SJSA1 (cell line): ENCODE measurements around the gene AATF. TPM values are rescaled to one million over a fixed set of nuclear protein-coding genes. Genes with fewer than 3 reads are reported as not detected.

Experiments
- DNase-seq, 2 experiments: peaks; one replicate each; pipeline ENCODE4 v3.0.0-alpha.2; 2015 to 2020; ENCODE audit warnings: low spot score in 2 of 2, low read depth in 1 of 2
- H3K27ac ChIP-seq: fragments of 250-450 bp; sonication (Bioruptor Pico); 2 replicates; pipeline ENCODE4 v1.5.1; 2020; ENCODE audit warnings: mild to moderate bottlenecking, moderate library complexity
- H3K27me3 ChIP-seq: fragments of 250-450 bp; sonication (Bioruptor Pico); replicated peaks from 2 replicates; pipeline ENCODE4 v1.5.1; 2020; ENCODE audit warnings: mild to moderate bottlenecking, moderate library complexity
- H3K36me3 ChIP-seq: fragments of 250-450 bp; sonication (Bioruptor Pico); 2 replicates; pipeline ENCODE4 v1.5.1; 2020; ENCODE audit warnings: mild to moderate bottlenecking
- H3K4me1 ChIP-seq: fragments of 250-450 bp; sonication (Bioruptor Pico); replicated peaks from 2 replicates; pipeline ENCODE4 v1.6.1; 2021; ENCODE audit warnings: mild to moderate bottlenecking
- H3K4me3 ChIP-seq: fragments of 250-450 bp; sonication (Bioruptor Pico); 2 replicates; pipeline ENCODE4 v1.5.1; 2020; ENCODE audit warnings: mild to moderate bottlenecking
- H3K9me3 ChIP-seq: fragments of 250-450 bp; sonication (Bioruptor Pico); replicated peaks from 2 replicates; pipeline ENCODE4 v1.5.1; 2020; ENCODE audit warnings: mild to moderate bottlenecking
- total RNA-seq: library from RNA; depleted of rRNA; stranded (reverse); fragments of >200 nt; shearing (Covaris generic); gene quantifications from 2 replicates; pipeline ENCODE4 v1.2.3, GENCODE V29; 2014

AATF gene
- total RNA-seq, 1 experiment from 2014 or later = 52.2 TPM

- peaks cover 17% of the 10 kb centered on the region for H3K27me3 ChIP-seq
- no peak for DNase-seq
- H3K4me1 ChIP-seq = peaks cover 16% of the 10 kb centered on the region
- no peak overlapping the region for H3K4me3 ChIP-seq
- H3K27ac ChIP-seq = no peak overlapping the region
- peaks cover 51% of the 10 kb centered on the region for H3K36me3 ChIP-seq
- H3K9me3 ChIP-seq = peaks cover 7% of the 10 kb centered on the region
Measured at GRCh38 chr17:36951084-36951789, 2.5 kb downstream of the AATF start.

- no peak for DNase-seq
- Histone ChIP-seq H3K36me3 (peaks cover 9% of the 10 kb centered on the region), H3K27me3 (no peaks in the 10 kb centered on the region), H3K27ac (no peak overlapping the region), H3K4me1 (no peaks in the 10 kb centered on the region), H3K9me3 (no peaks in the 10 kb centered on the region), H3K4me3 (no peak overlapping the region)
Measured at GRCh38 chr17:36971508-36971907, 22.8 kb downstream of the AATF start.

- no peak overlapping the region for H3K27ac ChIP-seq
- no peaks in the 10 kb centered on the region for H3K4me1 ChIP-seq
- H3K36me3 ChIP-seq = peaks cover 9% of the 10 kb centered on the region
- no peaks in the 10 kb centered on the region for H3K27me3 ChIP-seq
- H3K4me3 ChIP-seq = no peak overlapping the region
- DNase-seq = no peak
- no peaks in the 10 kb centered on the region for H3K9me3 ChIP-seq
Measured at GRCh38 chr17:36972186-36972700, 23.5 kb downstream of the AATF start.

- no peak overlapping the region for H3K27ac ChIP-seq
- no peak for DNase-seq
- no peaks in the 10 kb centered on the region for H3K9me3 ChIP-seq
- H3K4me3 ChIP-seq = no peak overlapping the region
- H3K4me1 ChIP-seq = no peaks in the 10 kb centered on the region
- H3K36me3 ChIP-seq = peaks cover 9% of the 10 kb centered on the region
- H3K27me3 ChIP-seq = no peaks in the 10 kb centered on the region
Measured at GRCh38 chr17:36972905-36973304, 24.2 kb downstream of the AATF start.

- H3K4me3 ChIP-seq = no peak overlapping the region
- H3K4me1 ChIP-seq = peaks cover 19% of the 10 kb centered on the region
- no peaks in the 10 kb centered on the region for H3K27me3 ChIP-seq
- no peak for DNase-seq
- peaks cover 3% of the 10 kb centered on the region; the same call in 1 of the 2 replicates for H3K36me3 ChIP-seq
- no peaks in the 10 kb centered on the region for H3K9me3 ChIP-seq
- no peak overlapping the region for H3K27ac ChIP-seq
Measured at GRCh38 chr17:36975922-36976515, 27.3 kb downstream of the AATF start.

- DNase-seq = no peak
- H3K27me3 ChIP-seq = no peaks in the 10 kb centered on the region
- no peak overlapping the region for H3K27ac ChIP-seq
- H3K4me3 ChIP-seq = no peak overlapping the region
- H3K9me3 ChIP-seq = no peaks in the 10 kb centered on the region
- H3K4me1 ChIP-seq = peaks cover 19% of the 10 kb centered on the region
- H3K36me3 ChIP-seq = 0 out of 2 replicates have a peak, but pooled peaks cover 3% of the 10 kb centered on the region
Measured at GRCh38 chr17:36977066-36977465, 28.3 kb downstream of the AATF start.

GRCh38 chr17:36977568-36977967, 28.8 kb downstream of the AATF start:
- Histone ChIP-seq H3K9me3 (no peaks in the 10 kb centered on the region), H3K36me3 (0 out of 2 replicates have a peak, but pooled peaks cover 3% of the 10 kb centered on the region), H3K27ac (no peak overlapping the region), H3K4me3 (no peak overlapping the region), H3K4me1 (peaks cover 19% of the 10 kb centered on the region), H3K27me3 (no peaks in the 10 kb centered on the region)
- no peak for DNase-seq

- H3K36me3 ChIP-seq = peaks cover 6% of the 10 kb centered on the region
- H3K27me3 ChIP-seq = no peaks in the 10 kb centered on the region
- no peak overlapping the region for H3K27ac ChIP-seq
- H3K4me1 ChIP-seq = peaks cover 19% of the 10 kb centered on the region
- no peaks in the 10 kb centered on the region for H3K9me3 ChIP-seq
- DNase-seq = no peak
- H3K4me3 ChIP-seq = no peak overlapping the region
Measured at GRCh38 chr17:36978810-36979564, 30.2 kb downstream of the AATF start.

GRCh38 chr17:36979565-36979941, 30.8 kb downstream of the AATF start:
- DNase-seq = no peak
- no peaks in the 10 kb centered on the region for H3K9me3 ChIP-seq
- no peaks in the 10 kb centered on the region for H3K27me3 ChIP-seq
- H3K27ac ChIP-seq = no peak overlapping the region
- H3K4me3 ChIP-seq = no peak overlapping the region
- H3K36me3 ChIP-seq = peaks cover 9% of the 10 kb centered on the region
- H3K4me1 ChIP-seq = peaks cover 19% of the 10 kb centered on the region

- no peak overlapping the region for H3K4me3 ChIP-seq
- H3K27ac ChIP-seq = no peak overlapping the region
- H3K9me3 ChIP-seq = no peaks in the 10 kb centered on the region
- DNase-seq = peak in 1 of 2 experiments; percentile 56
- H3K36me3 ChIP-seq = peaks cover 9% of the 10 kb centered on the region
- H3K4me1 ChIP-seq = peaks cover 19% of the 10 kb centered on the region
- H3K27me3 ChIP-seq = no peaks in the 10 kb centered on the region
Measured at GRCh38 chr17:36980280-36980761, 31.6 kb downstream of the AATF start.

- Histone ChIP-seq H3K27me3 (no peaks in the 10 kb centered on the region), H3K9me3 (no peaks in the 10 kb centered on the region), H3K36me3 (peaks cover 24% of the 10 kb centered on the region), H3K27ac (no peak overlapping the region), H3K4me3 (no peak overlapping the region), H3K4me1 (peaks cover 19% of the 10 kb centered on the region)
- DNase-seq = no peak
Measured at GRCh38 chr17:36983618-36984017, 34.9 kb downstream of the AATF start.

GRCh38 chr17:36989173-36989572, 40.4 kb downstream of the AATF start:
- Histone ChIP-seq H3K36me3 (peaks cover 57% of the 10 kb centered on the region), H3K4me1 (0 out of 2 replicates have a peak, but pooled peaks cover under 1% of the 10 kb centered on the region), H3K27me3 (no peaks in the 10 kb centered on the region), H3K4me3 (no peak overlapping the region), H3K27ac (no peak overlapping the region), H3K9me3 (no peaks in the 10 kb centered on the region)
- DNase-seq = no peak

- no peak overlapping the region for H3K4me3 ChIP-seq
- DNase-seq = no peak
- H3K9me3 ChIP-seq = no peaks in the 10 kb centered on the region
- 0 out of 2 replicates have a peak, but pooled peaks cover 2% of the 10 kb centered on the region for H3K4me1 ChIP-seq
- H3K36me3 ChIP-seq = peaks cover 79% of the 10 kb centered on the region
- H3K27ac ChIP-seq = no peak overlapping the region
- H3K27me3 ChIP-seq = no peaks in the 10 kb centered on the region
Measured at GRCh38 chr17:36992701-36993100, 43.9 kb downstream of the AATF start.

- DNase-seq = no peak
- Histone ChIP-seq H3K4me3 (no peak overlapping the region), H3K4me1 (0 out of 2 replicates have a peak, but pooled peaks cover 2% of the 10 kb centered on the region), H3K27me3 (no peaks in the 10 kb centered on the region), H3K27ac (no peak overlapping the region), H3K9me3 (no peaks in the 10 kb centered on the region), H3K36me3 (peaks cover 83% of the 10 kb centered on the region)
Measured at GRCh38 chr17:36993227-36993626, 44.5 kb downstream of the AATF start.
